ENCODE measurements around the gene TSPAN9.

TSPAN9 gene

GRCh38 chr12:3042394-3042793 is 34.8 kb upstream of the TSPAN9 start:
- peak; percentile 90 for DNase-seq (ENCODE audit: low read depth)
- TF ChIP-seq MAX (IDR thresholded peaks at IDR 0.05; ENCODE audit: low read depth, low read length) (0 out of 2 replicates have a peak, but pooled peaks have one; percentile 18), MYC (IDR thresholded peaks at IDR 0.05; ENCODE audit: low read depth, low read length) (no peak)
- no peak overlapping the region for H3K4me3 ChIP-seq (ENCODE audit: low read depth, low read length)

- no peak overlapping the region for H3K4me3 ChIP-seq (ENCODE audit: low read depth, low read length)
- TF ChIP-seq MAX (IDR thresholded peaks at IDR 0.05; ENCODE audit: low read depth, low read length) (no peak), MYC (IDR thresholded peaks at IDR 0.05; ENCODE audit: low read depth, low read length) (no peak), POLR2A (IDR thresholded peaks at IDR 0.05; ENCODE audit: extremely low read depth, insufficient read length) (no peak), CTCF (IDR thresholded peaks at IDR 0.05; ENCODE audit: low read depth, low read length) (no peak)
- DNase-seq (ENCODE audit: low read depth): no peak
Measured at GRCh38 chr12:3042826-3043225, 34.4 kb upstream of the TSPAN9 start.

GRCh38 chr12:3043406-3043805 is 33.8 kb upstream of the TSPAN9 start:
- H3K4me3 ChIP-seq (ENCODE audit: low read depth, low read length): no peak overlapping the region
- TF ChIP-seq CTCF (IDR thresholded peaks at IDR 0.05; ENCODE audit: low read depth, low read length) (no peak), MAX (IDR thresholded peaks at IDR 0.05; ENCODE audit: low read depth, low read length) (no peak), MYC (IDR thresholded peaks at IDR 0.05; ENCODE audit: low read depth, low read length) (no peak), POLR2A (IDR thresholded peaks at IDR 0.05; ENCODE audit: extremely low read depth, insufficient read length) (no peak)
- no peak for DNase-seq (ENCODE audit: low read depth)

- no peak overlapping the region for H3K4me3 ChIP-seq (ENCODE audit: low read depth, low read length)
- TF ChIP-seq POLR2A (IDR thresholded peaks at IDR 0.05; ENCODE audit: extremely low read depth, insufficient read length) (no peak), CTCF (IDR thresholded peaks at IDR 0.05; ENCODE audit: low read depth, low read length) (no peak)
- DNase-seq (ENCODE audit: low read depth): no peak
Measured at GRCh38 chr12:3044141-3044630, 33.0 kb upstream of the TSPAN9 start.

DNA sequence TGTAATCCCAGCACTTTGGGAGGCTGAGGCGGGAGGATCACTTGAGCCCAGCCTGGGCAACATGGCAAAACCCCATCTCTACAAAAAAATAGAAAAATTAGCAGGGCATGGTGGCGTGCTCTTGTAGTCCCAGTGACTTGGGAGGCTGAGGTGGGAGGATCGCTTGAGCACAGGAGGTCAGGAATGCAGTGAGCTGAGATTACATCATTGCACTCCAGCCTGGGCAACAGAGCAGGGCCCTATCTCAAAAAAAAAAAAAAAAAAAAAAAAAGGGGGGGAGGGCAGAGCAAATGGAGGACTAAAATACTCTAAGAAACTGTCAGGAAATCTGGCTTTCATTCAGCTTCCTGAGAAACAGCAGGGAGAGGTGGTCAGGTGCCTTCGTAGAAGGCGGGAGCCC is 31.7 kb upstream of the TSPAN9 start:
- no peak for TF ChIP-seq CTCF (IDR thresholded peaks at IDR 0.05; ENCODE audit: low read depth, low read length)
- no peak for TF ChIP-seq MAX (IDR thresholded peaks at IDR 0.05; ENCODE audit: low read depth, low read length)
- no peak for TF ChIP-seq POLR2A (IDR thresholded peaks at IDR 0.05; ENCODE audit: extremely low read depth, insufficient read length)
- no peak for TF ChIP-seq MYC (IDR thresholded peaks at IDR 0.05; ENCODE audit: low read depth, low read length)
- no peak for DNase-seq (ENCODE audit: low read depth)
- no peak overlapping the region for H3K4me3 ChIP-seq (ENCODE audit: low read depth, low read length)

DNA sequence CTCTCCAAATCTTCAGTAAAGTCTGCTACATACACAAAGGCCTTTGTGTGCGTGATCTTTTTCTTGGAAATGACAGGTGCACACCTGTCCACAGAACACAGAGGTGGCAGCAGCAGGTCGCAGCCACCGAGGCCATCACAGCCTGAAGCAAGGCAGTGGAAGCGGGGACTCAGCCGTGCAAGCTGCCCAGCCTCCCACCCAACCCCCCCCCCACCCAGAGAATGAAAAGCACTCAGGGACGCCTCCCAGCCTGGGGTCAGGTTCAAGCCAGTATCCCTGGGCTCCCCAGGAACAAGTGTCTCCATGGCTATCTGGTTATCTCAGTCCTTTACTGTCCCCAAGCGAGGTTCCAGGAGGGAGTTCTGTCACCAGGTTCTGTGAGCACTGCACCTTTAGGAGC is 31.2 kb upstream of the TSPAN9 start:
- no peak for TF ChIP-seq MAX (IDR thresholded peaks at IDR 0.05; ENCODE audit: low read depth, low read length)
- TF ChIP-seq MYC (IDR thresholded peaks at IDR 0.05; ENCODE audit: low read depth, low read length): no peak
- no peak for TF ChIP-seq POLR2A (IDR thresholded peaks at IDR 0.05; ENCODE audit: extremely low read depth, insufficient read length)
- no peak for TF ChIP-seq CTCF (IDR thresholded peaks at IDR 0.05; ENCODE audit: low read depth, low read length)
- DNase-seq (ENCODE audit: low read depth): no peak
- H3K4me3 ChIP-seq (ENCODE audit: low read depth, low read length): no peak overlapping the region

All from NB4 (cell line).